GM21619 (cell line): ENCODE measurements around the gene TTI1.
"Not testable (repeated sequence)": the region's sequence is repeated elsewhere in the genome, so short reads cannot be mapped to it uniquely, and the experiment has no call there.

ENCODE experiments used
- ATAC-seq: cut with Tn5 transposase; IDR thresholded peaks from one replicate; pipeline ENCODE4 v1.9.1; 2021; ENCODE audit not compliant: unreplicated experiment

Gene TTI1

GRCh38 chr20:38012332-38012731 lies 20.9 kb downstream of the TTI1 start:
- no peak for ATAC-seq

DNA sequence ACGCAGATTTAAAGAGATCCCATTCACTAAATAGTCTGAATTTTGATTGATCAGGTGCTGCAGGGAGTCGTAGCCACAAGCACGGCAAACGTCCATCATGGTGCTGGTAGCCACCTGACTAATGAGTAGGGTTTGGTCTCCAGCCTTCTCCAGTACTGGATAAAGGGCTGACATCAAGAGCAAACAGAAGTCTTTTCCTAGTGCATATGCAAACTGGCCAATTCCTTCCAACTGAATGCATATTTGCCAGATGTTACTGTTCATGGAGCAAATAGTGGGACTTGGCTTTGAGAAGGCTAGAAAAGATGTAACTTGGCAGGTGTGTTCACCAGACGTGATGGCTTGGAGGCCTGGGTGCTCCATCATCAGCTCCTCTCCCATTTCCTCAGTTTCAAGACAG lies 21.6 kb downstream of the TTI1 start:
- ATAC-seq = no peak

GRCh38 chr20:38009416-38009815 lies 23.8 kb downstream of the TTI1 start:
- not testable (repeated sequence) for ATAC-seq

- ATAC-seq = no peak
These were observed 24.9 kb downstream of the TTI1 start for GRCh38 chr20:38008233-38008944.

DNA sequence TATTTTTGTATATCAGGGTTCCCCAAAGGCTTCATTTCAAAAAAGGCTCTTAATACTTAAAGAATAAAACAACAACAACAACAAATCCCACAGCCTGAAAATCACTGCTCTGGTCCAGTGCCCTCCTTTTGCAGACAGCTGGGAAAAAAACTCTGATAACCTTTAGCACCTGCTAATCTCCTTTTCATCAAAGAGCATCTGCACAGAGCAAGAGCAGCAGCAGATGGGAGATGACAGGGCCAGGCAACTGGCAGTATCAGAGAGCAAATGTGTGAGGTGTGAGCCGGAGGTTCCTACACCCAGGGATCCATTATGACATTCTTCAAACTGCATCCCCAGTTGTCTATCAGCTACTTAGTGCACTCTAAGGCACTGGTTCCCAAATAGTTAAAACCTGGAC lies 25.7 kb downstream of the TTI1 start:
- no peak for ATAC-seq

GRCh38 chr20:38005903-38006302 lies 27.4 kb downstream of the TTI1 start:
- no peak for ATAC-seq

- no peak for ATAC-seq
These were observed 28.8 kb downstream of the TTI1 start for GRCh38 chr20:38004416-38004815.

- ATAC-seq = no peak
These were observed 30.8 kb downstream of the TTI1 start for GRCh38 chr20:38002422-38002821.

DNA sequence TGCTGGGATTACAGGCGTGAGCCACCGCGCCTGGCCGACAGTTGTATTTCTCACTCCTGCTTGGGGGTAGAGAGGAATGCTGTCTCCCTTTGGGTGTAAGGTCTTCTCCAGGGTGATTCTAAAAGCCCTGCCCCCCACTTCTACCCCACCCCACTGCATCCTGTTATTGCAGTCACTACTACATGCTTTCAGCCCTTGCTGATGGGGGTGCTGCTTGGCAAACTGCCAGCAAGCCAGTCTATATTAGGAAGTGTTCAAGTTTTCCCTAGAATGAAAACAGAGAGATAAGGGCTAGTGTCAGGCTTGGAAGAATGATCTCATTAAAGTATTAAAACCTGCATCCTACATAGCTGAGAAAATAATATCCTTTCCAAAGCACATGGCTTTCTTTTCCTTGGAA lies 31.3 kb downstream of the TTI1 start:
- no peak for ATAC-seq

- no peak for ATAC-seq
These were observed 31.9 kb downstream of the TTI1 start for GRCh38 chr20:38001173-38001875.

GRCh38 chr20:38000293-38000692 lies 33.0 kb downstream of the TTI1 start:
- ATAC-seq = no peak

- ATAC-seq = no peak
These were observed 33.6 kb downstream of the TTI1 start for GRCh38 chr20:37999526-38000263.

DNA sequence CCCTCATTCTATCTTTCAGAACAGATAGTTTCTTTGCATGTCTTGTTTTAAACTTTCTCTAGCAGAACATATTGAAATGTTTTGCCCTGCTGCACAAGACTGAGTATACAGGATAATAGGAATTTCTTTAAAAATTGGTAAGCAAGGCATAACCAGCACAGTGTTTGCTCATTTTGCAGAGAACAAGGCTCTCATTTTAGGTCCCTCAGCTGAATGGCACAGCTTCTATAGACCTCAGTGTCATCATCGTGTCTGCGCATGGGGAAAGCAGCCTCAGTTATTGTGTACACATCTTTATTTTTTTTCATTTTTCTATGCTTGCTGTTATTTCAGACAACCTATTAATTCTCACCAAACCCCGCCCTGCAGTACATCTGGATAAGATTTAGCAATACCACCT lies 35.7 kb downstream of the TTI1 start:
- ATAC-seq = no peak

- no peak for ATAC-seq
These were observed 37.2 kb downstream of the TTI1 start for GRCh38 chr20:37995856-37996605.

DNA sequence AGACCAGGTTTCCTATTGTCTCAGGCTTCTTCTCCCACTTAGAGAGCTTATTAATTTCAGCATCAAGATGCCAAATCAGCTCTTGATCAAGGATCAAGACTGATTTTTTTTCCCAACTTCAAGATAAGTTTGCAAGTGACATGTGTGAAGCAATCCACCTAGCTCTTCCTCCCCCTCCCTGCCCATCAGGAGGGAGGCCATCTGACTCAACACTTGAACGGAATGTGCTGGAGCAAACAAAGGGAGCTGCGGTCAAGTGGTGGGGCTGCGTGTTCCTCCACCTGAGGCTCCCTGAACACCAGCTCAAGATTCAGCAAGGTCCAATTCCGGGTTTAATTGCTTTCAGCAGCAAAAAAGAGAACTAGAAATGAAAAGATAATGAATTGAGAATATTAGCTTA lies 38.7 kb downstream of the TTI1 start:
- ATAC-seq = no peak

GRCh38 chr20:37992802-37993409 lies 40.4 kb downstream of the TTI1 start:
- no peak for ATAC-seq

- ATAC-seq = no peak
These were observed 41.3 kb downstream of the TTI1 start for GRCh38 chr20:37991908-37992307.

DNA sequence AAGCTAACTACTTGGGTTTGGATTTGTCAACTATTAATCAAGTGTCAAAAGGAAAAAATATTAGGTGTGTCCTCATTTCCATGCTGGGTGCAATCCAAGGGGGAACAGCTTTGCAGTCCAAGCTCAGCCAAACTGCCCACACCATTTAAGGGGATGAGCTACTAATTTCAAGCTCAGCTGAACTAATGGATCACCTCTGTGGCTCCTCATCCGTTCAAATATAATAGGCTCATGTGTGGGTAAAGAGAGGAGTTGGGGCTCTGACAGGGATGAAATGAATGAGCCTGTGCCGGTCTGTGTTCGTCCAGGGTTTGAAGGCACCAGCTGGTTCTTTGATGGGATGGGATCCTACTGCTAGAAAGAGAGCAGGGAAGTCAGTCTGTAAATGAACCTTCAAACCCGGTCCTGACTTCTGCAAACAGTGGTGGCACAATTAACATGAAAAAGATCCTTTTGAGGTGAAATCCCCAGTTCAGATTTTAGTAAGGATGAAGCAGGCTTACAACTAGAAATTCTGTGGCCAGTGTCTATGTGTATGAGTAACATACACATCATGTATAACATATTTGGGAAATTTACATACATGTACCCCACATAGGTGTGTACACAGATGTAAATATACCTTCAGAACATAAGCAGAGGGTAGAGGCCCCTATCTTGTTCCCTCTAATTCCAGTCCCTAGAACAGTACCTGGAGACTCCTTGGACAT lies 41.9 kb downstream of the TTI1 start:
- ATAC-seq = no peak

GRCh38 chr20:37990571-37991151 lies 42.6 kb downstream of the TTI1 start:
- ATAC-seq = peak; percentile 93
